B cell (primary cell): ENCODE data around the gene USP17L5. TPM values are rescaled to one million over a fixed set of nuclear protein-coding genes. Genes with fewer than 3 reads are reported as not detected.
"Not testable (repeated sequence)": the region's sequence is repeated elsewhere in the genome, so short reads cannot be mapped to it uniquely, and the experiment has no call there.

ENCODE experiments used
- ATAC-seq: fragments of 200-7000 bp; cut with Tn5 transposase; one replicate; pipeline ENCODE4 v1.10.0; 2021; ENCODE audit warnings: low read depth, mild to moderate bottlenecking, moderate number of reproducible peaks, moderate library complexity
- CTCF ChIA-PET: fragments of 350-600 bp; sonication (Branson Sonifier 250); formaldehyde crosslinking; loops from one replicate; lab custom pipeline; 2021; ENCODE audit warnings: antibody characterized with exemption, inconsistent platforms; lab: Charles Lee
- POLR2A ChIA-PET: fragments of 350-600 bp; sonication (Branson Sonifier 250); formaldehyde crosslinking; loops from one replicate; lab custom pipeline; 2021; ENCODE audit warnings: antibody characterized with exemption; lab: Charles Lee
- DNase-seq: peaks from one replicate; pipeline ENCODE4 v3.0.0; 2013
- H2AFZ ChIP-seq: 2 replicates; pipeline ENCODE4 v1.6.1; 2012; ENCODE audit warnings: mild to moderate bottlenecking, low read depth, low read length; ENCODE audit not compliant: insufficient read depth, poor library complexity, severe bottlenecking
- H3K27ac ChIP-seq, 2 donors: 1 replicate in 1 of 2; 2 replicates in 1 of 2; pipeline ENCODE4 v1.5.1; 2012 to 2013; ENCODE audit warnings: low read length in 2 of 2, mild to moderate bottlenecking in 2 of 2, moderate library complexity in 1 of 2
- H3K27me3 ChIP-seq, 4 experiments: fragments of 200-600 bp in 1 of 4; sonication (generic) in 1 of 4; replicated peaks in 1 of 4; 1 replicate in 2 of 4; 2 replicates in 2 of 4; pipeline versions ENCODE4 v1.6.1 to v1.7.0; 2013 to 2016; ENCODE audit warnings: low read length in 3 of 4, mild to moderate bottlenecking in 2 of 4, mixed read lengths in 1 of 4, moderate library complexity in 1 of 4; ENCODE audit not compliant: insufficient read depth in 4 of 4, control insufficient read depth in 3 of 4; ENCODE audit errors: control extremely low read depth in 1 of 4
- H3K36me3 ChIP-seq, 2 experiments: replicated peaks in 1 of 2; 1 replicate in 1 of 2; 2 replicates in 1 of 2; pipeline versions ENCODE4 v1.6.1 to v1.7.1; 2013; ENCODE audit warnings: low read length in 1 of 2; ENCODE audit not compliant: insufficient read depth in 2 of 2, control insufficient read depth in 1 of 2; ENCODE audit errors: control extremely low read depth in 1 of 2, extremely low read depth in 1 of 2
- H3K4me1 ChIP-seq, 2 donors: fragments of 200-600 bp in 1 of 2; sonication (generic) in 1 of 2; 1 replicate in 1 of 2; 2 replicates in 1 of 2; pipeline versions ENCODE4 v1.5.1 to v1.6.1; 2013 to 2017; ENCODE audit warnings: low read length in 2 of 2; ENCODE audit not compliant: control insufficient read depth in 2 of 2, insufficient read depth in 2 of 2
- H3K4me2 ChIP-seq: replicated peaks from 2 replicates; pipeline ENCODE3; 2012; ENCODE audit warnings: mild to moderate bottlenecking, low read depth, low read length; ENCODE audit not compliant: poor library complexity, severe bottlenecking
- H3K4me3 ChIP-seq, 5 experiments: fragments of 200-600 bp in 1 of 5; sonication (generic) in 1 of 5; 1 replicate in 3 of 5; 2 replicates in 2 of 5; pipeline versions ENCODE4 v1.5.1 to v1.7.0; 2011 to 2016; ENCODE audit warnings: low read length in 4 of 5, mild to moderate bottlenecking in 4 of 5, low read depth in 2 of 5, control low read depth in 1 of 5, moderate library complexity in 1 of 5; ENCODE audit not compliant: insufficient read depth in 1 of 5; ENCODE audit errors: control extremely low read depth in 1 of 5, extremely low read depth in 1 of 5
- H3K79me2 ChIP-seq: fragments of 200-600 bp; sonication (generic); one replicate; pipeline ENCODE4 v1.6.0; 2016; ENCODE audit warnings: low read length; ENCODE audit not compliant: control insufficient read depth, insufficient read depth
- H3K9ac ChIP-seq: fragments of 200-600 bp; sonication (generic); 2 replicates; pipeline ENCODE4 v1.6.1; 2017; ENCODE audit warnings: mild to moderate bottlenecking, low read length, moderate library complexity
- H3K9me3 ChIP-seq, 3 donors: one replicate each; pipeline versions ENCODE4 v1.6.1 to v1.7.1; 2013; ENCODE audit warnings: low read length in 2 of 3; ENCODE audit not compliant: control insufficient read depth in 2 of 3, insufficient read depth in 1 of 3; ENCODE audit errors: control extremely low read depth in 1 of 3
- H4K20me1 ChIP-seq: 2 replicates; pipeline ENCODE4 v1.6.0; 2012; ENCODE audit warnings: mild to moderate bottlenecking, low read length; ENCODE audit not compliant: insufficient read depth, control insufficient read depth, poor library complexity, severe bottlenecking
- H3K27ac Mint-ChIP-seq: one replicate; pipeline ENCODE4 v1.8.0; 2021; ENCODE audit warnings: mixed read lengths
- H3K27me3 Mint-ChIP-seq: one replicate; pipeline ENCODE4 v1.8.0; 2021; ENCODE audit warnings: mixed read lengths
- H3K4me1 Mint-ChIP-seq: one replicate; pipeline ENCODE4 v1.8.0; 2021; ENCODE audit warnings: mixed read lengths
- H3K4me3 Mint-ChIP-seq: one replicate; pipeline ENCODE4 v1.8.0; 2021; ENCODE audit warnings: mixed read lengths
- H3K9me3 Mint-ChIP-seq: one replicate; pipeline ENCODE4 v1.8.0; 2022; ENCODE audit warnings: mixed read lengths; ENCODE audit not compliant: insufficient read depth
- CTCF ChIP-seq: fragments of 200-600 bp; IDR thresholded peaks from one replicate; pipeline ENCODE4 v1.8.0; 2022; ENCODE audit warnings: antibody characterized with exemption, mild to moderate bottlenecking
- EZH2 ChIP-seq: IDR thresholded peaks from 2 replicates; pipeline ENCODE4 v1.6.1; 2012; ENCODE audit warnings: borderline replicate concordance, low read depth, mild to moderate bottlenecking, moderate library complexity, low read length; ENCODE audit not compliant: insufficient read depth, poor library complexity, severe bottlenecking
- WGBS: methylation state at CpG from one replicate; pipeline ENCODE4 v1.1.5; 2013; ENCODE audit warnings: missing lambda C conversion rate; ENCODE audit not compliant: insufficient coverage; 5-methylcytosine and 5-hydroxymethylcytosine counted together
- intact Hi-C: fragments of 100-400 bp; cut with micrococcal nuclease; formaldehyde crosslinking; loops from one replicate; pipeline ENCODE4 v1.10.0; 2022
- polyA plus RNA-seq: library from polyadenylated mRNA; depleted of rRNA; stranded (reverse); fragments of >200 nt; gene quantifications from 2 replicates; pipeline ENCODE4 v1.2.3, GENCODE V29; 2012
- total RNA-seq, 2 donors: library from RNA; stranded (reverse); fragments of 120-200 nt in 1 of 2; gene quantifications; 1 replicate in 1 of 2; 2 replicates in 1 of 2; pipeline versions ENCODE4 v1.2.3 to v1.2.4, GENCODE V29; 2013 to 2022

The USP17L5 gene
- total and polyA plus RNA-seq, 2 donors (not counting 1 experiment from before 2014, with no cell fraction given), result not detected

GRCh38 chr4:9381012-9381534 lies 41.9 kb downstream of the USP17L5 start:
- H3K27ac ChIP-seq, H3K27me3 ChIP-seq, H3K4me1 Mint-ChIP-seq, H3K4me1 ChIP-seq, CTCF ChIA-PET, H3K9ac ChIP-seq, H3K36me3 ChIP-seq, H3K9me3 Mint-ChIP-seq, ATAC-seq, H3K9me3 ChIP-seq, POLR2A ChIA-PET, H4K20me1 ChIP-seq, H3K79me2 ChIP-seq, H3K27me3 Mint-ChIP-seq, intact Hi-C loops: not testable (repeated sequence)
- H3K4me3 ChIP-seq, result peak overlapping the region in 2 of 5 experiments; percentile 37 to 48
- peak; percentile 66 for TF ChIP-seq CTCF
- Mint-ChIP-seq H3K4me3 (peak overlapping the region; percentile 41), H3K27ac (peak overlapping the region; percentile 20)
- peak overlapping the region; percentile 76 for H2AFZ ChIP-seq
- peak; percentile 52 for DNase-seq
- 57% methylated on average over 22 of the region's 36 CpGs for WGBS
- peak overlapping the region; percentile 52 for H3K4me2 ChIP-seq

- H3K9me3 Mint-ChIP-seq, result no peaks in the 10 kb centered on the region
- intact Hi-C loops, result no loop called here
- Histone ChIP-seq H3K9ac (no peak overlapping the region), H3K27me3 (no peaks in the 10 kb centered on the region), H3K9me3 (no peaks in the 10 kb centered on the region), H3K4me3 (no peak overlapping the region), H3K4me1 (no peaks in the 10 kb centered on the region), H2AFZ (no peak overlapping the region), H3K36me3 (no peaks in the 10 kb centered on the region), H3K27ac (no peak overlapping the region), H3K4me2 (no peak overlapping the region), H3K79me2 (no peaks in the 10 kb centered on the region), H4K20me1 (no peaks in the 10 kb centered on the region)
- ATAC-seq, result no peak
- TF ChIP-seq EZH2 (no peak), CTCF (no peak)
- H3K27ac Mint-ChIP-seq, result no peak overlapping the region
- WGBS, result no CpG with 5 or more reads among the region's 1 CpG
- ChIA-PET CTCF (no interaction called here), POLR2A (no interaction called here)
- no peak overlapping the region for H3K4me3 Mint-ChIP-seq
- no peak for DNase-seq
- H3K27me3 Mint-ChIP-seq, result peaks cover 3% of the 10 kb centered on the region
- H3K4me1 Mint-ChIP-seq, result peaks cover 1% of the 10 kb centered on the region
These were observed 44.9 kb downstream of the USP17L5 start for GRCh38 chr4:9384126-9384525.

- ATAC-seq, H3K9me3 ChIP-seq, H3K4me1 Mint-ChIP-seq, H2AFZ ChIP-seq, H3K27ac ChIP-seq, H3K27me3 ChIP-seq, H3K4me1 ChIP-seq, H3K4me3 ChIP-seq, H3K4me2 ChIP-seq, H3K79me2 ChIP-seq, H3K4me3 Mint-ChIP-seq, H3K27me3 Mint-ChIP-seq, POLR2A ChIA-PET, CTCF ChIA-PET, intact Hi-C loops, H4K20me1 ChIP-seq, H3K9me3 Mint-ChIP-seq, H3K27ac Mint-ChIP-seq, H3K9ac ChIP-seq, DNase-seq, H3K36me3 ChIP-seq: not testable (repeated sequence)
- no CpG with 5 or more reads among the region's 2 CpGs for WGBS
These were observed 49.8 kb downstream of the USP17L5 start for GRCh38 chr4:9389001-9389400.
